Mammary epithelial cell (primary cell): ENCODE data around the gene CTF1.

Source experiments
- CTCF ChIP-seq, 2 donors: IDR thresholded peaks in 1 of 2; conservative IDR thresholded peaks in 1 of 2; 2 replicates each; pipeline ENCODE4 v1.5.1; 2011 to 2012; ENCODE audit warnings: inconsistent platforms in 2 of 2, low read length in 2 of 2, mild to moderate bottlenecking in 2 of 2, control low read depth in 1 of 2, low read depth in 1 of 2; ENCODE audit not compliant: insufficient read depth in 1 of 2; ENCODE audit errors: extremely low read depth in 1 of 2
- EZH2 ChIP-seq: IDR thresholded peaks from 2 replicates; pipeline ENCODE4 v1.6.1; 2012; ENCODE audit warnings: low read length, inconsistent platforms, borderline replicate concordance

GRCh38 chr16:30918614-30919013 is 22.2 kb downstream of the CTF1 start:
- TF ChIP-seq CTCF (conservative IDR thresholded peaks at IDR 0.05 in 1 of 2, IDR thresholded peaks at IDR 0.05 in 1 of 2; ENCODE audit: extremely low read depth in 1 of 2, insufficient read depth in 1 of 2, low read depth in 1 of 2, low read length in 2 of 2) (no peak), EZH2 (no peak)
